Ishikawa (cell line): ENCODE measurements around the gene F2RL3.

Source experiments
- CEBPB ChIP-seq: IDR thresholded peaks from 2 replicates; pipeline ENCODE4 v1.6.1; 2012
- CREB1 ChIP-seq: IDR thresholded peaks from 2 replicates; pipeline ENCODE4 v1.6.1; 2012; ENCODE audit warnings: low read depth
- EGR1 ChIP-seq: IDR thresholded peaks from 2 replicates; pipeline ENCODE4 v1.6.1; 2012
- EP300 ChIP-seq: IDR thresholded peaks from 2 replicates; pipeline ENCODE4 v1.6.1; 2012; ENCODE audit warnings: borderline replicate concordance
- FOXM1 ChIP-seq: IDR thresholded peaks from 2 replicates; pipeline ENCODE4 v1.6.1; 2012; ENCODE audit warnings: low read depth, borderline replicate concordance
- NFIC ChIP-seq: IDR thresholded peaks from 2 replicates; pipeline ENCODE4 v1.6.1; 2012
- RAD21 ChIP-seq: IDR thresholded peaks from 2 replicates; pipeline ENCODE4 v1.6.1; 2012; ENCODE audit warnings: low read depth
- TAF1 ChIP-seq: IDR thresholded peaks from 2 replicates; pipeline ENCODE4 v1.6.1; 2012; ENCODE audit warnings: low read depth, mild to moderate bottlenecking
- TCF12 ChIP-seq: IDR thresholded peaks from 2 replicates; pipeline ENCODE4 v1.6.1; 2012; ENCODE audit warnings: low read depth
- TEAD4 ChIP-seq: IDR thresholded peaks from 2 replicates; pipeline ENCODE4 v1.6.1; 2012
- YY1 ChIP-seq: IDR thresholded peaks from 2 replicates; pipeline ENCODE4 v1.6.1; 2012; ENCODE audit warnings: low read depth
- ZBTB7A ChIP-seq: IDR thresholded peaks from 2 replicates; pipeline ENCODE4 v1.6.1; 2012; ENCODE audit warnings: low read depth
- TF ChIP-seq, protein P1 (sequence below): IDR thresholded peaks from 2 replicates; pipeline ENCODE4 v1.6.1; 2012
- TF ChIP-seq, protein P2 (sequence below): IDR thresholded peaks from 2 replicates; pipeline ENCODE4 v1.6.1; 2012
- TF ChIP-seq, protein P3 (sequence below): IDR thresholded peaks from 2 replicates; pipeline ENCODE4 v1.6.1; 2012; ENCODE audit warnings: low read depth, mild to moderate bottlenecking

F2RL3 gene

DNA sequence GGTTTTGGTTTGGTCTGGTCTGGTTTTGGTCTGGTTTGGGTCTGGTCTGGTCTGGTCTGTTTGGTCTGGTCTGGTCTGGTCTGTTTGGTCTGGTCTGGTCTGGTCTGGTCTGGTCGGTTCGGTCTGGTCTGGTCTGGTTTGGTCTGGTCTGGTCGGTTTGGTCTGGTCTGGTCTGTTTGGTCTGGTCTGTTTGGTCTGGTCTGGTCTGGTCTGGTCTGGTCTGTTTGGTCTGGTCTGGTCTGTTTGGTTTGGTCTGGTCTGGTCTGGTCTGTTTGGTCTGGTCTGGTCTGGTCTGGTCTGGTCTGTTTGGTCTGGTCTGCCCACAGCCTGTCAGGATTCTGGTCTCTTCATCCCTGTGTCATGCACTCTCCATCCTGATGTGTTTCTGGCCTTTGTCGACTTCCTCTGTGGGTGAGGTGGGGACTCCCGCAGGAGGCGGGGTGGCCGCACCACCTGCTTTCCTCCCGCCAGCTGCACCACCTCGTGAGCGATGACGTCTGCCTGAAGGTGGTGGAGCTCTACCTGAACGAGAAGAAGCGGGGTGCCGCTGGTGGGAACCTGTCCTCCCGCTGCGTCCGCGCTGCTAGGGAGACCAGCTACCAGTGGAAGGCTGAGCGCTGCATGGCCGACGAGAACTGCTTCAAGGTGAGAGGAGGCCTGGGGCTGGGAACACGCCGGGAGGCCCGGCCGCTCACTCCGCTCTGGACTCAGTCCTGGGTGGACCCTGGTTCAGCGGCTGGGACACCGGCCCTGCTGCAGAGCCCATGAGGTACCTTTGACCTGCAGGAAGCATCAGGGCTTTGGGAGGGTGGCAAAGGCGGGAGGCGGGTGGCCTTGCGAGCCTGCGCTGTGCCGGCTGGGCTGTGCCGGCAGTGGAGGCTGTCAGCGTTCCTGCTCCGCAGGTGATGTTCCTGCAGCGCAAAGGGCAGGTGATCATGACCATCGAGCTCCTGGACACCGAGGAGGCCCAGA, 12.9 kb upstream of the F2RL3 start:
- no peak for TF ChIP-seq FOXM1

DNA sequence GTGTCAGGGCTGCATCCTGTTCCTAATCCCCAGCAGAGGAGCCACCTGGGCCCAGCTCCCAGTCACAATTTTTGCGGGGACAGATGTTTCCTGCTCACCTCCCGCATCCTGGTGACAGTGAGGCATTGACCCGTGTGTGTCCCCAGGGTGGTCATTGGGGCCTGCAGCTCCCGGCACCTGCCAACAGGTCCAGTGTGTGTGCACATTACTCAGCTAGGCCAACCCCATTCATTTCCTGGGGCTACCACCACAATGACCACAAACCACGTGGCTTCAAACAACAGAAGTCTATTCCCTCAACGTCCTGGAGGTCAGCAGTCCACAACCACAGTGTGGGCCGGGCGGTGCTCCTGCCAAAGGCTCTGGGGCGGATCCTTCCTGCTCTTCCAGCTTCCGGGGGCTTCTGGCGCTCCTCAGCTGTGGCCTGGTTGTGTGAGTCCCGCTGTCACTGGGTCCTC, 11.9 kb upstream of the F2RL3 start:
- TF ChIP-seq, protein P1, sequence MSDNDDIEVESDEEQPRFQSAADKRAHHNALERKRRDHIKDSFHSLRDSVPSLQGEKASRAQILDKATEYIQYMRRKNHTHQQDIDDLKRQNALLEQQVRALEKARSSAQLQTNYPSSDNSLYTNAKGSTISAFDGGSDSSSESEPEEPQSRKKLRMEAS, result no peak
- TF ChIP-seq RAD21, result no peak
- no peak for TF ChIP-seq EP300
- no peak for TF ChIP-seq NFIC
- no peak for TF ChIP-seq TEAD4
- TF ChIP-seq FOXM1, result no peak
- TF ChIP-seq, protein P2, sequence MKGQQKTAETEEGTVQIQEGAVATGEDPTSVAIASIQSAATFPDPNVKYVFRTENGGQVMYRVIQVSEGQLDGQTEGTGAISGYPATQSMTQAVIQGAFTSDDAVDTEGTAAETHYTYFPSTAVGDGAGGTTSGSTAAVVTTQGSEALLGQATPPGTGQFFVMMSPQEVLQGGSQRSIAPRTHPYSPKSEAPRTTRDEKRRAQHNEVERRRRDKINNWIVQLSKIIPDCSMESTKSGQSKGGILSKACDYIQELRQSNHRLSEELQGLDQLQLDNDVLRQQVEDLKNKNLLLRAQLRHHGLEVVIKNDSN, result no peak
- TF ChIP-seq TCF12, result no peak
- TF ChIP-seq, protein P3, sequence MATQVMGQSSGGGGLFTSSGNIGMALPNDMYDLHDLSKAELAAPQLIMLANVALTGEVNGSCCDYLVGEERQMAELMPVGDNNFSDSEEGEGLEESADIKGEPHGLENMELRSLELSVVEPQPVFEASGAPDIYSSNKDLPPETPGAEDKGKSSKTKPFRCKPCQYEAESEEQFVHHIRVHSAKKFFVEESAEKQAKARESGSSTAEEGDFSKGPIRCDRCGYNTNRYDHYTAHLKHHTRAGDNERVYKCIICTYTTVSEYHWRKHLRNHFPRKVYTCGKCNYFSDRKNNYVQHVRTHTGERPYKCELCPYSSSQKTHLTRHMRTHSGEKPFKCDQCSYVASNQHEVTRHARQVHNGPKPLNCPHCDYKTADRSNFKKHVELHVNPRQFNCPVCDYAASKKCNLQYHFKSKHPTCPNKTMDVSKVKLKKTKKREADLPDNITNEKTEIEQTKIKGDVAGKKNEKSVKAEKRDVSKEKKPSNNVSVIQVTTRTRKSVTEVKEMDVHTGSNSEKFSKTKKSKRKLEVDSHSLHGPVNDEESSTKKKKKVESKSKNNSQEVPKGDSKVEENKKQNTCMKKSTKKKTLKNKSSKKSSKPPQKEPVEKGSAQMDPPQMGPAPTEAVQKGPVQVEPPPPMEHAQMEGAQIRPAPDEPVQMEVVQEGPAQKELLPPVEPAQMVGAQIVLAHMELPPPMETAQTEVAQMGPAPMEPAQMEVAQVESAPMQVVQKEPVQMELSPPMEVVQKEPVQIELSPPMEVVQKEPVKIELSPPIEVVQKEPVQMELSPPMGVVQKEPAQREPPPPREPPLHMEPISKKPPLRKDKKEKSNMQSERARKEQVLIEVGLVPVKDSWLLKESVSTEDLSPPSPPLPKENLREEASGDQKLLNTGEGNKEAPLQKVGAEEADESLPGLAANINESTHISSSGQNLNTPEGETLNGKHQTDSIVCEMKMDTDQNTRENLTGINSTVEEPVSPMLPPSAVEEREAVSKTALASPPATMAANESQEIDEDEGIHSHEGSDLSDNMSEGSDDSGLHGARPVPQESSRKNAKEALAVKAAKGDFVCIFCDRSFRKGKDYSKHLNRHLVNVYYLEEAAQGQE, result no peak
- no peak for TF ChIP-seq YY1
- TF ChIP-seq ZBTB7A, result no peak
- no peak for TF ChIP-seq CREB1
- no peak for TF ChIP-seq CEBPB
- TF ChIP-seq TAF1, result no peak
- no peak for TF ChIP-seq EGR1

DNA sequence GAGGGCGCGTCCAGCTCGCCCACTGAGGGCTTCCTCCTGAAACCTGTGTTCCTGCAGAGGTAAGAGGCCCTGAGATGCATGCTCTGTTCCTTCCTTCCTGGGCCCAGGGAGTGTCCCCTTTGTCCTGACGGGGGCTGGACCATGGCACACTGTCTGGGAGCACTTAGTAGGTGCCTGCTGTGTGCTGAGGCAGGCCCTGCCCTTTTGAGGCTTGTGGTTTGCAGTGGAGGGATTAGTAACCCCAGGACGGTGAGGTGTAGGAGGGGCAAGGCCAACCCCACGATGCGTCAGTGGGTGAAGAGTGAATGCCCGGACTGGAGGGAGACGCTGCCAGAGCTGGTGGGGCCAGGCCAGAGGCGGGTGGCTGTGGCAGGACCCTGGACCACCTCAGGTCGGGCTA, 11.2 kb upstream of the F2RL3 start:
- TF ChIP-seq ZBTB7A (no peak), TCF12 (no peak), RAD21 (no peak), EP300 (no peak), FOXM1 (no peak), TEAD4 (no peak), CREB1 (no peak), EGR1 (no peak), CEBPB (no peak), YY1 (no peak), NFIC (no peak), TAF1 (no peak)
- TF ChIP-seq, protein P1, result no peak
- TF ChIP-seq, protein P2, result no peak
- TF ChIP-seq, protein P3, result no peak

DNA sequence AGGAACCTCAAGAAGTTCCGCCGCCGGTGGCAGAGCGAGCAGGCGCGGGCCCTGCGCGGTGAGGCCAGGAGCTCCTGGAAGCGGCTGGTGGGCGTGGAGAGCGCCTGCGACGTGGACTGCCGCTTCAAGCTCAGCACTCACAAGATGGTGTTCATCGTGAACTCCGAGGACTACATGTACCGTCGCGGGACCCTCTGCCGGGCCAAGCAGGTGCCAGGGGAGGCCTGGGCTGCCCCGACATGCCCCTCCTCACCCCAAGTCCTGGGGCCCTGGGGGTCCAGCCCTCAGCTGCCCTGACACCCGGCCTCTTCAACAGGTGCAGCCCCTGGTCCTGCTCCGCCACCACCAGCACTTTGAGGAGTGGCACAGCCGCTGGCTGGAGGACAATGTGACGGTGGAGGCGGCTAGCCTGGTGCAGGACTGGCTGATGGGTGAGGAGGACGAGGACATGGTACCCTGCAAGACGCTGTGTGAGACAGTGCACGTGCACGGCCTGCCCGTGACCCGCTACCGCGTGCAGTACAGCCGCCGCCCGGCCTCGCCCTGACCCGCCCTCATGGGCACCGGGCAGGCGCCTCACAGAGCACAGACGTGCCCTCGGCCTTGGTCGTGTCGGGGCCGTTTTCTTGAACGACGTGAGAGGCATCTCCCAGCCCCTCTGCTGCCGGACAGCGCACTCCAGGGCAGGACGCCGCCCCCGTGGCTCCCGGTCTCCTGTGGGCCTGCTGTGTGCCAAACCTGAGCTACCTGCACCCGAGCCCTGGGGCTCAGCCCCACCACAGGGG, 10.4 kb upstream of the F2RL3 start:
- TF ChIP-seq, protein P1, result no peak
- TF ChIP-seq, protein P2, result no peak
- TF ChIP-seq TAF1 (no peak), CREB1 (no peak), TCF12 (no peak), EP300 (no peak), EGR1 (no peak), ZBTB7A (no peak), YY1 (no peak), NFIC (no peak), TEAD4 (no peak)
